Stimulated activated CD8-positive, alpha-beta memory T cell treated with anti-CD3 and anti-CD28 coated beads, Interleukin-15, amount 100 ng/mL, for 48 hours (primary cell): ENCODE measurements around the gene OR56B4.
"Not testable (repeated sequence)": the region's sequence is repeated elsewhere in the genome, so short reads cannot be mapped to it uniquely, and the experiment has no call there.

Source experiments
- DNase-seq, 2 donors: peaks; one replicate each; pipeline ENCODE4 v3.0.0-alpha.2; 2020; ENCODE audit warnings: low read depth in 2 of 2

Gene OR56B4, protein sequence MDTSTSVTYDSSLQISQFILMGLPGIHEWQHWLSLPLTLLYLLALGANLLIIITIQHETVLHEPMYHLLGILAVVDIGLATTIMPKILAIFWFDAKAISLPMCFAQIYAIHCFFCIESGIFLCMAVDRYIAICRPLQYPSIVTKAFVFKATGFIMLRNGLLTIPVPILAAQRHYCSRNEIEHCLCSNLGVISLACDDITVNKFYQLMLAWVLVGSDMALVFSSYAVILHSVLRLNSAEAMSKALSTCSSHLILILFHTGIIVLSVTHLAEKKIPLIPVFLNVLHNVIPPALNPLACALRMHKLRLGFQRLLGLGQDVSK

DNA sequence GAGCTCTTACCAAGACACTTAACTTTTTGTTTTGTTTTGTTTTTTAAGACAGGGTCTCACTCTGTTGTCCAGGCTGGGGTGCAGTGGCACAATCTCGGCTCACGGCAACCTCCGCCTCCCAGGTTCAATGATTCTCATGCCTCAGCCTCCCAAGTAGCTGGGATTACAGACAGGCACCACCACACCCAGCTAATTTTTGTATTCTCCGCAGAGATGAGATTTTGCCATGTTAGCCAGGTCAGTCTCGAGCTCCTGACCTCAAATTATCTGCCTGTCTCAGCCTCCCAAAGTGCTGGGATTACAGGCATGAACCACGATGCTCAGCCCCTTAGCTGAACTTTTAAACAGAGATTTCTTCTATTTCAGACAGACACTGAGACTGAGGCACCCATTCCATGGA, at the start of gene OR56B4:
Gene OR56B4 (plus strand): TSS at position 301 of the 400 bp plus-strand sequence. CDS start 95 bp downstream, at position 396.
- not testable (repeated sequence) for DNase-seq

DNA sequence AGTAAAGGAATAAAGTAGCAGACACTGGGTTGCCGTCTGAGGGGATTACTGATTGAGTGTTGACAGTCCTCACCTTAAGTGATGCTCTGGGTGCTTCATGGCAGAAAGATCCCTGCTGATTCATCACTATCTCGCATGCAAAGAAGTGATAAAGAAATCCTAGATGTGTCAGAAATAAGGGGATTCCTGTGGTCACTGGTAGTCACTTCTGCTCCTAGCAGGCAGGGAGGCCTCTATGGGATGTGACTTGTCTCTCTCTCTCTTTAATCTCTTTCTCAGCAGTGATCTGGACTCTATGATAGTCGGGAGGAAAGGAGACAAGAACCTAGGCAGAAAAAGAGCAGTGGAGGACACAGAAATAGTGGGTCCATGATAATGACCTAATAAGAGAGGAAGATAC, 46.0 kb upstream of the OR56B4 start:
- no peak for DNase-seq

DNA sequence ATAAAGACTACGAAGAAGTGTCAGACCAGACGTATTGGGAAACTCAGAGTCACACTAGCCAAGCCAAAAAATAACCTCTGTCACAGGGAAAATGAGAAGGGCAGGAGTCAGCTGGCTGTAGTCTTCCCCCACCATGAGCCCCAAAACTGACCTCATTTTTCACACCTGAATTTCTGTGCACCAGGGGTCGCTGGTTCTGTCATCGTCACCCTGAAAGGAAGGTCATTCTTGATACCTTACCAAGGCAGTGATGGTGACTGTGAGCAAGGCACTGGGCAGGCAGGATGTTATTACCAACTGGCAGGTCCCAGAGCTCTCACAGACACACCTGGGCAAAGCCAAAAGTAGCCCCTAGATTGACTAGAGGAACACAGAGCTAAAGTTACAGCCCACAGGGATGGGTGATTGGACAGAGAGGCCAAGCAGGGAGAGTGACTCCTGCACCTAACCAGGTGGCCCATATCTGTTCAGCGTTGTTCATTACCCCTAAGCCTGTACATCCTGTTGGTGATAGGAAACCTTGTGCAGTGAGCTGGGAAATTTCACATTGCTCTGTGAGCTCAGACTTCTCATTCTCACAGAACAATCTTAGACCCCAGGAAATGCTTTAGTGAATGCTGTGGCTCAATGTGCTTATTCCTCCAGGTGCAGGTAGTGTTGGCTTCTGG, 44.7 kb upstream of the OR56B4 start:
- DNase-seq: no peak

DNA sequence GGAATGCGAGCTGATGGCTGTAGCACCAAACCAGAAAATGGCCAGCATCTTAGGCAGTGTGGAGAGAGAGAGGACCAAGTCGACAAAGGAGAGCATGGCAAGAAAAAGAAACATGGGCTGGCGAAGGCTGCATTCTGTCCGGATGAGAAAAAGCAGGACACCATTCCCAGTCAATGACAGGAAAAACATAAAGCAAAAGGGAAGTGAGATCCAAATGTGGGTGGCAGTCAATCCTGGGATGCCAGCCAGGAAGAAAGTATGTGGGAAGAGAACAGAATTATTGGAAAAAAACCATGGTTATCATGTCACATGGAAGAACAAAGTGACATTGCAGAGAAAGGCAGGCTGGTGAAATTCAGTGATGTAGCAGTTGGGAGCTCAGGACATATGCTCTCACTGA, 40.0 kb upstream of the OR56B4 start:
- no peak for DNase-seq

DNA sequence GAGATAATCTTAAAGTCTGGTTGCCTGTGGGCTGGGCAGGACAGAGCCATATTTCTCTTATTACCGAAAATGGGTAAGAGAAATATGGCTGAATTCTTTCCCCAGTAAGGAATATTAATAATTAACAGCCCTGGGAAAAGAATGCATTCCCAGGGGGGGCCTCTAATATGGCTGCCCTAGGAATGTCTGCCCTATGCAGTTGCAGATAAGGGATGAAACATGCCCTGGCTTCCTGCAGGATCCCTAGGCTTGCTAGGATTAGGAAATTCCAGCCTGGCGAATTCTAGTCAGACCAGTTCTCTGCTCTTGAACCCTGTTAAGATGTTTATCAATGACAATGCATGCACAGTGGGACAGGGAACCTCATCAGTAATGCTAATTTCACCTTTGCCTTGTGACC, 31.0 kb upstream of the OR56B4 start:
- not testable (repeated sequence) for DNase-seq

DNA sequence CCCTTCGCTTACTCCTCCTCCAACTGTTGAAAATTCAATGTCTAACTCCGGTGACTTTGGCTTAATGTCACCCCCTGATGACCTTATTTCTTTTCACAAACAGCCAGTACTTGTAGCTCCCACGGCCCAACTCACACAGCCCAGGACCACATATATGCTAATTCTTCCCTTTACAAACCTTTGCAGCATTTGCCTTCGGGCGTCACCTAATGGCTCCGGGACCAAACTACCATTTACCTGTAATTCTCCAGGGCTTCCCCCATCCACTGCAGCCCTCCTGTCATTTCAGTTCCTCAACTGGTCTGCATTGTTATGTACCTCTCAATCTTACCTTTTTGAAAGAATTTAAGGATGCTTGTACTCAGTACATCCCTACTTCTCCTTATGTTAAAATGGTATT, 29.8 kb upstream of the OR56B4 start:
- DNase-seq: no peak

DNA sequence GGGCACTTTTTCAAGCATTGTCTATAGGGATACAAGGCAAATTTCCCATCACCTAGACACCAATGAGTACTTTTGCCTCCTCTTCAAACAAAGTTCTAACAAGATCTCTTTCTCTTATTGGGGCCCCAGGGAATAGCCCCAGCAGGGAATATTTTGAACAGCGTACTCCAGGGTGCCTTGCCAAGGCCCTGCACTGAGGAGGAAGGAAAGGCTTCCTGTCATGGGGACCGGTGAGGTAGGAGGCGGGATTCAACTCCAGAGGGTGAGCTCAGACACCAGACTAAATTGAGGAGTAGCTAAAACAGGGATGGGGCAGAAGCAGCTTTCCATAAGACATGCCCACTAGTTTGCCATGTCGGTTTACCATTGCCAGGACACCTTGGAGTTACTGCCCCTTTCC, 28.0 kb upstream of the OR56B4 start:
- DNase-seq: no peak

DNA sequence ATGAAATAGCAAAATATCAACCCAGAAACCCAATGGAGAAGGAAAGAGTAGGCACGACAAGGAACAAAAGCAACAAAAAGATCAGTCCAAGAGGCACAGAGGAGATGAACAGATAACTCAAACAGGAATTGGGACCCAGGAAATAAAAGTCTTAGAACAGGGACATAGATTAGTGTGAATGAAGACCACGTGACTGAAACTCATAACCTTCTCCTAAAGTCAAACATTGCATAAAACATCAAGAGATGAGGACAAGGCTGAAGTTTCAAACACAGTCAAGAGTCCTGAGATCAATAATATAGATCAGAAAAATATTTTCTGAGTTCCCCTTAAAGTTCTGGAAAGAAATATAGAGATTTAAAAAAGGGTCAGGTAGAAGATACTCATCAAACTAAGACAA, 24.4 kb upstream of the OR56B4 start:
- no peak for DNase-seq

DNA sequence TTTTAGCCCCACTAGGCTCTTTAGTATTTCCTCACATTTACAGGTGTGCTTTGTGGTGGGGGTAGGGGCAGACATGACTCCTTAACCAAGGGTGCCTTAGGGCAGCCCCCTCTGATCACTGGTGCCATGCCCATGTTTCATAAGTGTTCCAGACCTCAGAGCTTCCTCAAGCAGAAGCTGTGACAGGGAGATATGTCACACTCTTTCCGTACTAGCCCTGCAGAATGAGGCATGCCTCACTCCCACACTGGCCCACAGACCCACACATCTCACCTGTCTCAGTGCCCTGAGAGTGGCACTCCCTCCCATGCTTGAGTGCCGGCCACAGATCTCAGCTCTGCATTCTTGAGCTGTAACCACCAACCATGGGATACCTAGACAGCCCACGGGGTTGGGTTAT, 22.9 kb upstream of the OR56B4 start:
- no peak for DNase-seq

DNA sequence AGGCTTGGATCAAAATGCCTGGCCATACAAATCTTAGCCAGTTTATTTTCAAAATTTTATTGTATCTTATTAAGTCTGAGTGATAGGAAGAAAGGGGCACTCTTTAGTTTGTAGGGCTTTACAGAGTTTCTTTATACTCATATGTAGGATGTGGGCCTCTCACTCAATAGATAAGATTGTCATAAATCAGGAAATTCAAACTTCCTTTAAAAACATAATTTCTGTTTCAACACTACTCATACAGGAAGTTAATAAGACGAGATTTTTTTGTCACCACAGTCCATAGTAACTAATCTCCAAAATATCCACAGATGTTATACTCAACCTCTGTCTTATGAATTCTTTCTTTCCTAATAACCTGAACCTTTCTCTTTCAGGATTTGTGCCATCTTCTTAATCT, 13.3 kb upstream of the OR56B4 start:
- DNase-seq: no peak

DNA sequence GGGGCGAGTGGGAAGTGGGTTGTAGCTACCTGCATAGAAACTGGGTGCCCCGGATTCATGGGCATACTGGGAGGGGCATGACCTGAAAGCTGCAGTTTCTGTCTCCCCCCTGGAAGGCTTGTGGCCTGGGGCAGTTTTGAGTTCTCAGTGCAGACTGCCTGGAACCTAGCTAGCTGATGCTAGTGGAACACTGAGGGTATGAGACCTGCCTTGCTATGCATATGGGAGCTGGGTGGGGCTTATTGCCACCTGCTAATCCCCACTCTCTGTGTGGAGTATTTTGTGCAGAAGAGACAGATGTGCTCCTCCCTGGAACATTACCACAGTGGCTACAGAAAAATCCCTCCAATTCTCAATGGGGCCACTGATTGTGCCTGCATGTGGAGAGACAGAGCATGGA, 11.7 kb upstream of the OR56B4 start:
- DNase-seq: no peak

DNA sequence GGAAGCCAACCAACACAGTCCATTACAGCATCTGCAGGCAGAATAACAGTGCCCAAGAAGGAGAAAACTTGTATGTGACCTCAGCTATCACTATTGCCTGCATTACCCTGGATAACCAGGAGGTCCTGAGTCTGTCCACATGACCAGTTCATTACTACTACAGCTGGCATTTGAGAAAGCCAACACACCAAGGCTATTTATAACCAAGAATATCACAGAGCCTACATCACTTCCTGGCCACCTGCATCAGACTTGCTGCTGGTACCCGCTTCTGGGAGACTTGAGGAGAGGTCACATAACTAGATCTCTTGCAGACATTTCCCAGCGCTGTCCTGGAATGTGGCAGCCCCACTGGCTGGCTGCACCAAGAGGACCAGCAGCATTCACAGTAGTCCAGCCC, 11.1 kb upstream of the OR56B4 start:
- no peak for DNase-seq

DNA sequence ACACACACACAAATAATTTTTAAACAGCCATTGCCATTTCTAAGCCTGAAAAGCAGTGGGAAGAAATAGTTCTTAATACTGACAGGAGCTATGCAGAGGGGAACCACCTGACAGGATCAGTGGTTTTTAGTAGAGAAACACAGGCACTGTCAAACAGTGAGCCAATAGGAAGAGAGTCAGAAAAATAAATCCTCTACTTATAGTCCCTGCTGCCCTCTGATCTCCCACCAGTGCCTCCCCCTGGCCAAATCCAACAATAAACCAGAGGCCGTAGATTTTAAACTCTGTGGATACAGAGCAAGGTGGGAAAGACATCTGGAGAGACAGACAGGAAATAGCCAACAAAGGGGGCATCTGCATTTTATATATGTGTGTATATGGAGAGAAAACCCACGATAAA, 7.9 kb upstream of the OR56B4 start:
- DNase-seq: no peak

DNA sequence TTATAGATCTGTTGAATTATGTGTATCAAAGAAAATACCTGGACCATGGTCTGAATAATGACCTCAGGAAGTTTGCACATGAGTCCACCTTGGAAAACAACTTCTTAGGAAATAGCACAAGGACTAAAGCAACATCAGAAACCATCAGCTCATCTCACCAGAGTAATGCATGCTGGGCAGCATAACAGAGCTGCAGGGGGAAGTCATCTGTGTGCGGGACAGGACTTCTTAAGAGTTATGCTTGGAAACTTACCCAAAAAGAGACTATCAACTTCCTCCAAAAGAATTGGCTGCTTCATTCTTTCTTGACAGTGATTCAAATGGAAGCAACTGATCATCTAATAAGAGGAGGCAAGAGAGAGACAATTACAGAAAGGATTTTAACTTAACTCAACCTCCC, 2.5 kb downstream of the OR56B4 start:
- no peak for DNase-seq

DNA sequence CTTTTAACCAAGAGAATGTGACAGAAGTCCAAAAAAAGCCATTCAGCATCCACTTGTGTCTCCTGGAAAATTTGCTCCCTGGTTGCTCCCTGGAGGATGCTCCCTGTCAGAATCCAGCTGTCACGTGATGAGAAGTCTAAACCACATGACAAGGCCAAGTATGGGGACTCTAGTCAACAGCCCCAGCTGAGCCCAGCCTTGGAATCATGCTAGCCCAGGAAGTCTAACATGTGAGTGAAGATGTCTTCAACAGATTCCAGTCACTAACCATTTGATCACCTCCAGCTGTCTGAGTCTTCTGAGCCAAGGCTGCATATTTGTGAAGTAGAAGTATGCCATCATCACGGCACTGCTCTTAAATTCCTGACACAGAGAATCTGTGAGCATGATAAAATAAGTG, 4.2 kb downstream of the OR56B4 start:
- no peak for DNase-seq

DNA sequence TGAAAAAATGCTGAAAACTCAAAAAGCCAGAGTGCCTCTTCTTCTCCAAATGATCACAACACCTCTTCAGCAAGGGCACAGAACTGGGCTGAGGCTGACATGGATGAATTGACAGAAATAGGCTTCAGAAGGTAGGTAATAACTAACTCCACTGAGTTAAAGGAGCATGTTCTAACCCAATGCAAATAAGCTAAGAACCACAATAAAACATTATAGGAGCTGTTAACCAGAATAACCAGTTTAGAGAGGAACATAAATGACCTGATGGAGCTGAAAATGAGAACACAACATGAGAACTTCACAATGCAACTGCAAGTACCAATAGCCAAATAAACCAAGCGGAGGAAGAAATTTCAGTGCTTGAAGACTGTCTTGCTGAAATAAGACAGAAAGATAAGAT, 9.2 kb downstream of the OR56B4 start:
- no peak for DNase-seq

DNA sequence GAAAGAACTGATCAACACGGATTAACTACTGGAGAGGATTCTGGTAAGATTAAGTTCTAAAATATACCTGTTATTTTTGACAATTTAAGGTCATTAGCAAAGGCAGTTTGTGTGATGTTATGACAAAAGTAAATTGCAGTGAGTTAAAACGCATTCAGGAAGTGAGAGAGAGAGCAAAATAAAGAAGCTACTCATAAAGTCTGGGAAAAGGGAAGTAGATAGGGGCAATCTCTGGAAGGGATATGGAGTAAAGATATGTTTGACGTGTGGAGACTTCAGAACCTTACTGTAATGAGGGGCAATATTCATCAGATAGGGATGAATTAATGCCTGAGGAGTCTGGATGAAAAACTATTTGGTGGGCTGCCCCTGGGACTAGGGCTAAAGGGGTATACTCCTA, 16.8 kb downstream of the OR56B4 start:
- DNase-seq: no peak

DNA sequence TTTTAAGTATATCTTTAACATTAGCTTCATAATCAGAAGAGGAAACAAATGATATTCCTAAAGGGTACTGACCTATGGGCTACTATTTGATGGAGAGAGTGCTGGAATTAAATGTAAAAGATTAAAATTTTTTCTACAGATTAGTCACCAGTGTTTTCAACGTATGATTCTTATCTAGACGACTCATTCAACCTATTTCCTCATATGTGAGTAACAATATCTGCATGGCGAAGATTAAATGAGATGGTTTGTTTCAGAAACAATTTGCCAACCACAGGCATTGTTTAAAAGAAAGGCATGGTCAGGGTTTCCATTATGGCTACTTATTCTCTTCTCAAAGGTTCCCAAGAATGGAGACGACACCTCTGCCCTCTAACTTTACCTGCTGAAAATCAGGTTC, 20.4 kb downstream of the OR56B4 start:
- no peak for DNase-seq

DNA sequence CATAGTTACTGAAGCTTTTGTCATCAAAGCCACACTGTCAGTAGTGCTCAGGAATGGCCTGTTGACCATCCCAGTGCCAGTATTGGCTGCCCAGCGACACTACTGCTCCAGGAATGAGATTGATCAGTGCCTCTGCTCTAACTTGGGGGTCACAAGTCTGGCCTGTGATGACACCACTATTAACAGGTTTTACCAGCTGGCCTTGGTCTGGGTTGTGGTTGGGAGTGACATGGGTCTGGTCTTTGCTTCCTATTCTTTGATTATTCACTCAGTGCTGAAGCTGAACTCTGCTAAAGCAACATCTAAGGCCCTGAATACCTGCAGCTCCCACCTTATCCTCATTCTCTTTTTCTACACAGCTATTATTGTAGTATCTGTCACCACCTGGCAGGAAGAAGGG, 21.5 kb downstream of the OR56B4 start:
- no peak for DNase-seq

DNA sequence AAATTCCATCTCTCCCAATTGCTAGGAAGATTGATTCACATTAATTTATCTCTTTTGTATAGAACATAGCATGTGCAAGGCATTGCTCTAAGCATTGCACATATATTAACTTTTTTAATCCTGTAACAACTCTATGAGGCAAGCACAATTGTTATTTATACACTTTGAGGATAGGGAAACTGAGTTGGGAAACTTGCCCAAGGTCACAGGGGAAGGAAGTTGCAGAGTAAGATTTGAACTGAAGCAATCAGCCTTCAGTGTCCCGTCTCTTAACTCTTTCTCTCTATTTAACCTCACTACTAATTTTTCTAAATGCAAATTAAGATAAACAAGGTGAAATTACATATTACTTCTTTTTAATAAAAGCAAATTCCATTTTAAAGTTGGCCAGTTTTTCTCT, 22.2 kb downstream of the OR56B4 start:
- DNase-seq: no peak

DNA sequence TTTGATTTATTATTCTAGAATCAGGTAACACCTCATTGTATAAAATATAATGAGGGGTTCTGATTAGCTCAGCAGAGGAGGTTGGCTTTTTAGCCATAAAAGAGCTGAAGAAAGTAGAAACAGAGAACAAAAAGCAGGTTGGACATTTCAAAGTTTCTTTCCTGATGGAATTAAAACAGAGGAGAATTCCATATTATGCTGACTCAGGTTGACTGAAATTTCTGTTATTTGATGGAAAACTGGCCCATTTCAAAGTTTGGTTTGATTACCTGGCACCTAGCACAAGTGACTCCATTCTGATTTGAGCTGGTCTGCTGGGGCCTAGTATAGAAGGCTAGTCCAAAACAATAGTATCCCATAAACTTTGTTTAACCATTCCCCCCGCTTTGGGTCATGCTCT, 24.9 kb downstream of the OR56B4 start:
- no peak for DNase-seq

DNA sequence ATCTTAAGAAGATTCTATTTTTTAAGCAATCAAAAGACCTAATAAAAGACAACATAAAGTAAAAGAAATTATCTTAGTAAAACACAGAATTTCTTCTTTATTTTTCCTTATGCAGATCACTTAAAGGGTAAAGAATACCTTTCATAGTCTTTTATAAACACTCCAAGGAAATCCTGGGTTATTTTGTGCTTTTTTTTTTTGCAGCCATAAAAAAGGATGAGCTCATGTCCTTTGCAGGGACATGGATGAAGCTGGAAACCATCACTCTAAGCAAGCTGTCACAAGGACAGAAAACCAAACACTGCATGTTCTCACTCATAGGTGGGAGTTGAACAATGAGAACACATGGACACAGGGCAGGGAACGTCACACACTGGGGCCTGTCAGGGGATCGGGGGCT, 28.5 kb downstream of the OR56B4 start:
- not testable (repeated sequence) for DNase-seq

DNA sequence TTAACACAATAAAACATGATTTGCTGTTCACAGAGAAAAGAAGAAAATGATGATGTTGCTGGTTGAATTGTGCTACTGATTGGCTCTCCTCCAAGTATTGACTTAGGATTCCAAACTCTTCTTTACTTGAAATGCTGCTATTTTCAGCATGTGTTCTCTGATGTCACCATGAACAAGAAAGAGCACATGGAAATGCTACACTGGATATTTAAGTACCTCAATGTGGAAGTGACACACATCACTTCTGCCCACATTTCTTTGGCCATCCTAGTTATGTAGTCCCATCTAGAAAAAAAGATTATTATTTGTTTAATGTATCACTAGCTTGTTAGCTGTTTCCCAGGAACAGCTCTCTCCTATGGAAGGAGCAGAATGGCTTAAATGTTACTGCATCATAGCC, 35.5 kb downstream of the OR56B4 start:
- DNase-seq: no peak

DNA sequence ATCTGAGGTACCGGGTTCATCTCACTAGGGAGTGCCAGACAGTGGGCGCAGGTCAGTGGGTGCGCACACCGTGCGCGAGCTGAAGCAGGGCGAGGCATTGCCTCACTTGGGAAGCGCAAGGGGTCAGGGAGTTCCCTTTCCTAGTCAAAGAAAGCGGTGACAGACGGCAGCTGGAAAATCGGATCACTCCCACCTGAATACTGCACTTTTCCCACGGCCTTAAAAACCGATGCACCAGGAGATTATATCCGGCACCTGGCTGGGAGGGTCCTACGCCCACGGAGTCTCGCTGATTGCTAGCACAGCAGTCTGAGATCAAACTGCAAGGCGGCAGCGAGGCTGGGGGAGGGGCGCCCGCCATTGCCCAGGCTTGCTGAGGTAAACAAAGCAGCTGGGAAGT, 36.3 kb downstream of the OR56B4 start:
- DNase-seq: not testable (repeated sequence)
